K562 (cell line): ENCODE results near the gene UBR1. TPM values are rescaled to one million over a fixed set of nuclear protein-coding genes. Genes with fewer than 3 reads are reported as not detected.

ENCODE experiments used
- ARID3A ChIP-seq: IDR thresholded peaks from 2 replicates; pipeline ENCODE4 v1.6.1; 2012; ENCODE audit warnings: low read depth, low read length, improper control_type of control experiment, borderline replicate concordance
- C11orf30 ChIP-seq: fragments of 450-650 bp; IDR thresholded peaks from 2 replicates; pipeline ENCODE4 v1.6.1; 2016; ENCODE audit warnings: low read depth, mild to moderate bottlenecking
- CHD2 ChIP-seq: IDR thresholded peaks from 2 replicates; pipeline ENCODE4 v1.6.1; 2011; ENCODE audit warnings: low read depth, low read length
- CTCFL ChIP-seq: IDR thresholded peaks from 2 replicates; pipeline ENCODE4 v1.6.1; 2011; ENCODE audit warnings: borderline replicate concordance, low read depth, mild to moderate bottlenecking, moderate library complexity, low read length; ENCODE audit not compliant: insufficient read depth, poor library complexity, severe bottlenecking
- CXXC5 ChIP-seq: fragments of 250-450 bp; sonication (Bioruptor Pico); IDR thresholded peaks from 2 replicates; pipeline ENCODE4 v1.8.0; 2022; ENCODE audit warnings: inconsistent platforms, mild to moderate bottlenecking, moderate library complexity
- EWSR1 ChIP-seq: fragments of 450-650 bp; IDR thresholded peaks from 2 replicates; pipeline ENCODE4 v1.6.1; 2018; ENCODE audit warnings: borderline replicate concordance, mild to moderate bottlenecking, low read depth, moderate library complexity; ENCODE audit not compliant: partially characterized antibody
- HMGN3 ChIP-seq: IDR thresholded peaks from 2 replicates; pipeline ENCODE4 v1.6.1; 2011; ENCODE audit warnings: borderline replicate concordance, low read depth, mild to moderate bottlenecking, mixed read lengths, low read length; ENCODE audit not compliant: insufficient read length; ENCODE audit errors: extremely low read depth
- IRF2 ChIP-seq: sonication (generic); formaldehyde crosslinking; IDR thresholded peaks from 2 replicates; pipeline ENCODE4 v1.8.1; 2022; ENCODE audit warnings: mild to moderate bottlenecking, missing genetic modification reagents
- MCM3 ChIP-seq: fragments of 450-650 bp; IDR thresholded peaks from 2 replicates; pipeline ENCODE4 v1.6.1; 2016
- MNT ChIP-seq, 2 experiments: fragments of 450-650 bp; conservative IDR thresholded peaks; 2 replicates each; pipeline ENCODE4 v1.6.1; 2017; ENCODE audit warnings: mild to moderate bottlenecking in 2 of 2, moderate library complexity in 2 of 2
- NUFIP1 ChIP-seq: fragments of 450-650 bp; IDR thresholded peaks from 2 replicates; pipeline ENCODE4 v1.6.1; 2018; ENCODE audit not compliant: partially characterized antibody
- PHTF2 ChIP-seq: fragments of 250-450 bp; sonication (Bioruptor Pico); IDR thresholded peaks from 2 replicates; pipeline ENCODE4 v1.5.0; 2021; ENCODE audit warnings: mild to moderate bottlenecking
- POLR2B ChIP-seq: fragments of 450-650 bp; IDR thresholded peaks from 2 replicates; pipeline ENCODE4 v1.6.1; 2018; ENCODE audit warnings: low read depth; ENCODE audit not compliant: partially characterized antibody
- SETDB1 ChIP-seq: IDR thresholded peaks from one replicate; pipeline ENCODE4 v1.6.1; 2012; ENCODE audit warnings: low read length, control low read depth, inconsistent platforms
- SIN3B ChIP-seq: fragments of 450-650 bp; IDR thresholded peaks from 2 replicates; pipeline ENCODE4 v1.6.1; 2017; ENCODE audit warnings: low read depth, mild to moderate bottlenecking, moderate library complexity
- SLC30A9 ChIP-seq: fragments of 250-450 bp; sonication (Bioruptor Pico); IDR thresholded peaks from 2 replicates; pipeline ENCODE4 v1.8.0; 2022; ENCODE audit warnings: mild to moderate bottlenecking, moderate library complexity
- TCF3 ChIP-seq: sonication (generic); formaldehyde crosslinking; IDR thresholded peaks from 2 replicates; pipeline ENCODE4 v1.4.0; 2020; ENCODE audit warnings: mild to moderate bottlenecking, missing genetic modification reagents
- ZBTB1 ChIP-seq: sonication (generic); formaldehyde crosslinking; IDR thresholded peaks from 2 replicates; pipeline ENCODE4 v1.8.1; 2023; ENCODE audit warnings: missing genetic modification reagents, low read depth, mild to moderate bottlenecking, borderline replicate concordance
- ZKSCAN1 ChIP-seq: fragments of 150-350 bp; IDR thresholded peaks from 2 replicates; pipeline ENCODE4 v1.6.1; 2016; ENCODE audit warnings: low read depth, low read length
- ZNF395 ChIP-seq: fragments of 200-800 bp; sonication (Bioruptor generic); IDR thresholded peaks from 2 replicates; pipeline ENCODE4 v1.6.1; 2017; ENCODE audit warnings: missing genetic modification characterization, missing compliant biosample characterization
- ZNF696 ChIP-seq: fragments of 250-450 bp; sonication (Bioruptor Pico); conservative IDR thresholded peaks from 2 replicates; pipeline ENCODE4 v1.4.0; 2020; ENCODE audit warnings: mild to moderate bottlenecking, moderate library complexity
- ZNF79 ChIP-seq: fragments of 250-450 bp; sonication (Bioruptor Pico); IDR thresholded peaks from 2 replicates; pipeline ENCODE4 v1.4.0; 2020; ENCODE audit warnings: low read depth, mild to moderate bottlenecking, moderate library complexity
- ZSCAN29 ChIP-seq: fragments of 450-650 bp; IDR thresholded peaks from 2 replicates; pipeline ENCODE4 v1.6.1; 2017
- polyA plus RNA-seq, 8 experiments: library from polyadenylated mRNA; depleted of rRNA in 4 of 8; stranded (reverse) in 5 of 8; unstranded in 3 of 8; fragments of >200 nt; fragmentation: Nextera tagmentation in 2 of 8; fragmentation: Illumina TruSeq in 1 of 8; extraction: Ambion mirVana in 2 of 8; extraction: Trizol in 1 of 8; gene quantifications; 2 replicates each; pipeline versions ENCODE4 v1.2.1 to v1.2.3, GENCODE V29; 2011 to 2014; ENCODE audit warnings: inconsistent platforms in 1 of 8, missing spikeins in 1 of 8
- total RNA-seq, 7 experiments: library from RNA; depleted of rRNA in 6 of 7; stranded (reverse); fragments of >200 nt in 6 of 7; fragmentation: Illumina TruSeq in 2 of 7; extraction: Trizol in 2 of 7; gene quantifications; 2 replicates each; pipeline versions ENCODE4 v1.2.1 to v1.2.3, GENCODE V29; 2011 to 2021; ENCODE audit warnings: low replicate concordance in 1 of 7

UBR1 gene
- total and polyA plus RNA-seq, 9 of the 15 experiments (the other 6 are each of a cell fraction or from before 2014, with no cell fraction given), result 5.8 to 30.7 (median 15.3) TPM

- TF ChIP-seq MCM3 (no peak), MNT (conservative IDR thresholded peaks at IDR 0.05) (peak; percentile 17 to 79; a peak in 2 of 4 replicates), HMGN3 (peak; percentile 76), NUFIP1 (no peak), CTCFL (no peak), ZSCAN29 (no peak; the same call in 1 of the 2 replicates), POLR2B (peak; percentile 49), C11orf30 (no peak), SETDB1 (no peak), SIN3B (peak; percentile 63), ZKSCAN1 (no peak), CHD2 (no peak), ARID3A (no peak), TCF3 (CRISPR knock-in tag) (no peak; the same call in 1 of the 2 replicates), CXXC5 (CRISPR knock-in tag) (peak; percentile 80), PHTF2 (CRISPR knock-in tag) (no peak), ZBTB1 (no peak; the same call in 1 of the 2 replicates), ZNF696 (CRISPR knock-in tag) (no peak), ZNF79 (no peak), SLC30A9 (CRISPR knock-in tag) (no peak), EWSR1 (no peak), IRF2 (CRISPR knock-in tag) (no peak), ZNF395 (CRISPR knock-in tag) (no peak)
These were observed 27.8 kb upstream of the UBR1 start, which contains the start of gene TMEM62 (continued) for GRCh38 chr15:43133430-43134156.
